Right atrium auricular region (tissue), 2 donors: Measurements from ENCODE around the gene DDX47. TPM values are rescaled to one million over a fixed set of nuclear protein-coding genes. Genes with fewer than 3 reads are reported as not detected.

Experiments
- DNase-seq: peaks from one replicate; pipeline ENCODE4 v3.0.0-alpha.2; 2019; ENCODE audit warnings: low spot score
- H3K27ac ChIP-seq, 2 donors: fragments of 200-600 bp; sonication (generic); 1 replicate in 1 of 2; 2 replicates in 1 of 2; pipeline ENCODE4 v1.5.1; 2016 to 2019
- H3K27me3 ChIP-seq, 2 donors: fragments of 200-600 bp; sonication (generic); one replicate each; pipeline versions ENCODE4 v1.5.1 to v1.6.0; 2017 to 2019
- H3K36me3 ChIP-seq: fragments of 200-600 bp; sonication (generic); one replicate; pipeline ENCODE4 v1.5.1; 2016
- H3K4me1 ChIP-seq, 2 donors: fragments of 200-600 bp; sonication (generic); one replicate each; pipeline versions ENCODE4 v1.5.1 to v1.6.0; 2017 to 2019
- H3K4me3 ChIP-seq, 2 donors: fragments of 200-600 bp; sonication (generic); 1 replicate in 1 of 2; 2 replicates in 1 of 2; pipeline ENCODE4 v1.5.1; 2017 to 2019; ENCODE audit warnings: mild to moderate bottlenecking in 1 of 2, moderate library complexity in 1 of 2
- H3K9me3 ChIP-seq, 2 donors: fragments of 200-600 bp; sonication (generic); one replicate each; pipeline ENCODE4 v1.5.1; 2019
- total RNA-seq, 2 donors: library from RNA; depleted of rRNA; stranded (reverse); fragments of >200 nt; gene quantifications; one replicate each; pipeline ENCODE4 v1.1.0, GENCODE V29; 2016
- TF ChIP-seq, protein P1 (sequence below), 2 donors: fragments of 200-600 bp; sonication (generic); IDR thresholded peaks; one replicate each; pipeline ENCODE4 v1.5.1; 2019; ENCODE audit warnings: antibody characterized with exemption in 2 of 2

The DDX47 gene
- 10 to 100 TPM; 24.1 to 35.6 TPM for total RNA-seq

DNA sequence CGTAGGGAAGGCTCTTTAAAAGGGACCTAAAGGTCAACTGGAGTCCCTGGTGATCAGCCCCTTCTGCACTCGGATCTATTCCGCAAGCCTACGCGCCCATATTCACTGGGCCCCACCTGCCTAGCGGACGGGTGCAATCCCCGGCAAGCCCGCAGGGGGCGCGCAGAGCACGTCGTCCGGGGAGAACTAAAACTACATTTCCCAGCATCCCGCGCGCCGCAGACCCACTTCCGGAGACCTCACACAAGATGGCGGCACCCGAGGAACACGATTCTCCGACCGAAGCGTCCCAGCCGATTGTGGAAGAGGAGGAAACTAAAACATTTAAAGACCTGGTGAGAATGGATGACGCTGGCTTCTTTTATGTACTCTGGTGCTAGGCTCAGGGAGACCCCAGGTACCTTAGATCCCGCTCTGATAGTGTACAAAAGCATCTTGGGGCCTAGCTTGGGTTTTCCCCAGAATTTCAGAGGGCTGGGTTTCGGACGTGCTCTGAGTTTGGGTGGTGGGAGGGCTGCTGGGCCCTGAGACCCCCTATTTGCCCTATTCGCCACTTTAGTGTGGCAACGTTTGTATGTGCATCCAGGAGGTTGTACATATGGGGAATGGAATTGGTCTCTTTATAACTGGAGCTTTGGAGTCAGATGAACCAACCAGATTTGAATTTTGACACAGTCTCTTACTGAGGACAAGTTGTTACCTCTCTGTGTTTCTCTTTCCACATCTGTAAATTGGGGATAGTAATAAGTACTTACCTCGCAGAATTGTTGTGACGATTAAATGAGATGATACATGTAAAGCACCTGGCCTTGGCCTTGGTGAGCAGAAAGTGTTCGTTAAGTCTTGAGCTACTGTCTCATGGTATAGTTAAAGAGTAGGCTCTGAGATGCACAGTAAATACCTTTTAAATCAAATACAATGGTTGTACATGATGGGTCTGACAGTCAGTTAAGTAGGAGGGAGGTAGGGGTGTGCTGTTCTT, at the start of gene DDX47:
TSS of gene DDX47 (plus strand) at position 227 of the 982 bp plus-strand sequence. CDS start at position 249, 22 bp downstream.
- H3K4me1 ChIP-seq, result peaks cover 0 to 33% of the 10 kb centered on the region in 2 donors
- no peaks in the 10 kb centered on the region for H3K36me3 ChIP-seq
- TF ChIP-seq, protein P1, sequence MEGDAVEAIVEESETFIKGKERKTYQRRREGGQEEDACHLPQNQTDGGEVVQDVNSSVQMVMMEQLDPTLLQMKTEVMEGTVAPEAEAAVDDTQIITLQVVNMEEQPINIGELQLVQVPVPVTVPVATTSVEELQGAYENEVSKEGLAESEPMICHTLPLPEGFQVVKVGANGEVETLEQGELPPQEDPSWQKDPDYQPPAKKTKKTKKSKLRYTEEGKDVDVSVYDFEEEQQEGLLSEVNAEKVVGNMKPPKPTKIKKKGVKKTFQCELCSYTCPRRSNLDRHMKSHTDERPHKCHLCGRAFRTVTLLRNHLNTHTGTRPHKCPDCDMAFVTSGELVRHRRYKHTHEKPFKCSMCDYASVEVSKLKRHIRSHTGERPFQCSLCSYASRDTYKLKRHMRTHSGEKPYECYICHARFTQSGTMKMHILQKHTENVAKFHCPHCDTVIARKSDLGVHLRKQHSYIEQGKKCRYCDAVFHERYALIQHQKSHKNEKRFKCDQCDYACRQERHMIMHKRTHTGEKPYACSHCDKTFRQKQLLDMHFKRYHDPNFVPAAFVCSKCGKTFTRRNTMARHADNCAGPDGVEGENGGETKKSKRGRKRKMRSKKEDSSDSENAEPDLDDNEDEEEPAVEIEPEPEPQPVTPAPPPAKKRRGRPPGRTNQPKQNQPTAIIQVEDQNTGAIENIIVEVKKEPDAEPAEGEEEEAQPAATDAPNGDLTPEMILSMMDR (IDR thresholded peaks at IDR 0.05), result peak; percentile 88 to 99
- peak within 1 kb of the TSS; percentile 85 to 90 for H3K4me3 ChIP-seq
- peak within 1 kb of the TSS; percentile 65 to 80 for H3K27ac ChIP-seq
- H3K27me3 ChIP-seq, result no peaks in the 10 kb centered on the region
- H3K9me3 ChIP-seq, result no peaks in the 10 kb centered on the region
- peak; percentile 96 for DNase-seq

DNA sequence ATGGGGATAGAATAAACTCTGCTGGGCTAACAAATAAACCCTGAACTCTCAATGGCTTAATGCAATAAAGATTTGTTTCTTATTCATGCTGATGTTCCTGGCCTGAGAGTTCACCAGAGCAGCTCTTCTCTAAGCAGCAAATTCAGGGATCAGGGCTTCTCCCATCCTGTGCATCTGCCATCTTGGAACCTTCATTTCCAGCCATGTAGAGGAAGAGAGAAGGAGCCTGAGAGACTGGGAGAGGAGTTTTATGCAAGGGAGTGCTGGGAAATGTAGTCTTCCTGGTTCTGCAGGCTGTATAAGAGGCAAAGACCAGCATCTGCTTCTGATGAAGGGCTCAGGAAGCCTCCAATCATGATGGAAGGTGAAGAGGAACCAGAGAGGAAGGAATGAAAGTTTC, 48.3 kb upstream of the DDX47 start:
- H3K27me3 ChIP-seq, result no peaks in the 10 kb centered on the region
- peaks cover 0 to 4% of the 10 kb centered on the region in 2 donors for H3K9me3 ChIP-seq
- DNase-seq, result no peak
- no peak overlapping the region for H3K27ac ChIP-seq
- TF ChIP-seq, protein P1 (IDR thresholded peaks at IDR 0.05), result no peak
- no peaks in the 10 kb centered on the region for H3K4me1 ChIP-seq
- H3K36me3 ChIP-seq, result no peaks in the 10 kb centered on the region
- no peak overlapping the region for H3K4me3 ChIP-seq

DNA sequence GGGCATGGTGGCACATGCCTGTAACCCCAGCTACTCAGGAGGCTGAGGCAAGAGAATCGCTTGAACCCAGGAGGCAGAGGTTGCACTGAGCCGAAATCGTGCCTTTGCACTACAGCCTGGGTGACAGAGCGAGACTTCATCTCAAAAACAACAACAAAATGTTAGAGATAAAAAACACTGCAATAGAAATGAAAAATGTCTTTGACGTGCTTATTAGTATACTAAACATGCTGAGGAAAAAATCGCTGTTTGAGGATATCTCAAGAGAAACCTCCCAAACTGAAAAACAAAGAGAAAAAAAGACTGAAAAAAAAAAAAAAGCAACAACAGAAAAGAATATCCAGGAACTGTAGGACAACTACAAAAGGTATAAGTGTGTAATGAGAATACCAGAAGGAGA, 42.9 kb upstream of the DDX47 start:
- no peak for DNase-seq
- H3K36me3 ChIP-seq, result no peaks in the 10 kb centered on the region
- H3K4me3 ChIP-seq, result no peak overlapping the region
- H3K4me1 ChIP-seq, result no peaks in the 10 kb centered on the region
- TF ChIP-seq, protein P1 (IDR thresholded peaks at IDR 0.05), result no peak
- peaks cover 0 to 20% of the 10 kb centered on the region in 2 donors for H3K9me3 ChIP-seq
- no peak overlapping the region for H3K27ac ChIP-seq
- no peaks in the 10 kb centered on the region for H3K27me3 ChIP-seq

DNA sequence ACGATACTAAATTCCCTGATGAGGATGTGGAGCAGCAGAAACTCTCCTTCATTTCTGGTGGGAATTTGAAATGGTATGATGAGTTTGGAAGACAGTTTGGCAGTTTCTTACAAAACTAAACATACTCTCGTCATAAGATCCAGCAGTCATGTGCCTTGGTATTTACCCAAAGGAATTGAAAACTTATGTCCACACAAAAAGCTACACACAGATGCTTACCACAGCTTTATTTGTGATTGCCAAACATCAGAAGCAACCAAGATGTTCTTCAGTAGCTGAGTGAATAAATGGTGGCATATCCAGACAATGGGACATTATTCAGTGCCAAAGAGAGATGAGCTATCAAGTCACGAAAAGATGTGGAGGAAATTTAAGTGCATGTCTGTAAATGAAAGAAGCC, 38.4 kb upstream of the DDX47 start:
- TF ChIP-seq, protein P1 (IDR thresholded peaks at IDR 0.05), result no peak
- H3K27ac ChIP-seq, result no peak overlapping the region
- no peaks in the 10 kb centered on the region for H3K27me3 ChIP-seq
- H3K4me1 ChIP-seq, result peaks cover 0 to 8% of the 10 kb centered on the region in 2 donors
- no peaks in the 10 kb centered on the region for H3K36me3 ChIP-seq
- H3K4me3 ChIP-seq, result no peak overlapping the region
- peaks cover 0 to 16% of the 10 kb centered on the region in 2 donors for H3K9me3 ChIP-seq
- no peak for DNase-seq

DNA sequence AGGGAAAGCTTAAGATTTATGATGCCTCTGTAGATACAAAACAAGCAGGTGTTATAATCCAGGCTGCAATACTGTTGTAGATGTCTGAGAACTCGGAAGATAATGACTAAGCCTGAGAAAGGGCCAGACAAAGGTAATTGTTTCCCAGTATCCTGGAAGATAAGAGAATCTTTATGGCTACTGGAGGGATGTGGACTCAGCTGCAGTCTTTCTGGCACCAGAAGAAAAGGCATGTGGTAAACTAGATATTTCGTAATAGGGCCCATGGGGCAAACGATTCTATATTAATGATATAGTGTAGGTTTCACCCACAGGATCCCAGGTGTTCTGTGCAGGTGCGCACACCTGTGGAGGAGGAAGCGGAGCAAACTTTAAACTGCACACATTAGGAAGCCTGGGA, 36.9 kb upstream of the DDX47 start:
- no peak overlapping the region for H3K27ac ChIP-seq
- TF ChIP-seq, protein P1 (IDR thresholded peaks at IDR 0.05), result no peak
- H3K27me3 ChIP-seq, result no peaks in the 10 kb centered on the region
- H3K4me1 ChIP-seq, result peaks cover 0 to 9% of the 10 kb centered on the region in 2 donors
- peaks cover 0 to 1% of the 10 kb centered on the region in 2 donors for H3K9me3 ChIP-seq
- no peaks in the 10 kb centered on the region for H3K36me3 ChIP-seq
- DNase-seq, result no peak
- H3K4me3 ChIP-seq, result no peak overlapping the region
